H9 (cell line): ENCODE results near the gene ITGA8. TPM values are rescaled to one million over a fixed set of nuclear protein-coding genes. Genes with fewer than 3 reads are reported as not detected.
"Not testable (repeated sequence)": the region's sequence is repeated elsewhere in the genome, so short reads cannot be mapped to it uniquely, and the experiment has no call there.

Experiments
- DNase-seq: peaks from one replicate; pipeline ENCODE4 v3.0.0-alpha.2; 2017
- H2AFZ ChIP-seq: one replicate; pipeline ENCODE4 v1.6.1; 2013; ENCODE audit warnings: mild to moderate bottlenecking, low read length, control low read depth, moderate library complexity
- H2AK5ac ChIP-seq: 2 replicates; pipeline ENCODE4 v1.6.1; 2013; ENCODE audit warnings: low read length, control low read depth, mixed read lengths; ENCODE audit not compliant: insufficient read length
- H2BK120ac ChIP-seq: one replicate; pipeline ENCODE4 v1.6.1; 2013; ENCODE audit warnings: low read depth, mild to moderate bottlenecking, low read length, control low read depth, inconsistent platforms; ENCODE audit not compliant: poor library complexity, severe bottlenecking
- H2BK12ac ChIP-seq: 2 replicates; pipeline ENCODE4 v1.6.1; 2013; ENCODE audit warnings: low read length, control low read depth, mixed read lengths, low read depth; ENCODE audit not compliant: insufficient read length
- H2BK15ac ChIP-seq: 2 replicates; pipeline ENCODE4 v1.6.1; 2013; ENCODE audit warnings: low read depth, low read length, control low read depth
- H2BK20ac ChIP-seq: one replicate; pipeline ENCODE4 v1.6.1; 2013; ENCODE audit warnings: low read depth, mild to moderate bottlenecking, low read length, control low read depth, inconsistent platforms; ENCODE audit not compliant: poor library complexity, severe bottlenecking
- H2BK5ac ChIP-seq: 2 replicates; pipeline ENCODE4 v1.6.1; 2013; ENCODE audit warnings: low read length, control low read depth, mixed read lengths; ENCODE audit not compliant: insufficient read length
- H3K14ac ChIP-seq: 2 replicates; pipeline ENCODE4 v1.6.1; 2013; ENCODE audit warnings: low read length, control low read depth; ENCODE audit not compliant: insufficient read depth
- H3K18ac ChIP-seq: 2 replicates; pipeline ENCODE4 v1.6.1; 2013; ENCODE audit warnings: low read depth, mild to moderate bottlenecking, mixed read lengths, low read length, control low read depth; ENCODE audit not compliant: insufficient read length
- H3K23ac ChIP-seq: 2 replicates; pipeline ENCODE4 v1.6.1; 2013; ENCODE audit warnings: low read length, control low read depth, mixed read lengths, low read depth; ENCODE audit not compliant: insufficient read length
- H3K23me2 ChIP-seq: 2 replicates; pipeline ENCODE4 v1.6.1; 2013; ENCODE audit warnings: low read depth, mild to moderate bottlenecking, mixed read lengths, low read length, control low read depth; ENCODE audit not compliant: insufficient read length, poor library complexity, severe bottlenecking
- H3K27ac ChIP-seq: 2 replicates; pipeline ENCODE4 v1.5.1; 2013; ENCODE audit warnings: low read length, control low read depth, mixed read lengths, low read depth; ENCODE audit not compliant: insufficient read length
- H3K27me3 ChIP-seq: 2 replicates; pipeline ENCODE4 v1.6.1; 2013; ENCODE audit warnings: low read length, control low read depth, inconsistent platforms; ENCODE audit not compliant: insufficient read depth
- H3K4ac ChIP-seq: 2 replicates; pipeline ENCODE4 v1.6.1; 2013; ENCODE audit warnings: low read depth, mild to moderate bottlenecking, control low read depth, inconsistent platforms, low read length, moderate library complexity
- H3K4me1 ChIP-seq: 2 replicates; pipeline ENCODE4 v1.6.1; 2013; ENCODE audit warnings: low read length, control low read depth, inconsistent platforms; ENCODE audit not compliant: insufficient read depth
- H3K4me2 ChIP-seq: 2 replicates; pipeline ENCODE4 v1.6.1; 2013; ENCODE audit warnings: low read length, control low read depth, mixed read lengths; ENCODE audit not compliant: insufficient read length, insufficient read depth
- H3K56ac ChIP-seq: 2 replicates; pipeline ENCODE4 v1.6.1; 2013; ENCODE audit warnings: low read depth, mild to moderate bottlenecking, mixed read lengths, low read length, control low read depth; ENCODE audit not compliant: insufficient read length
- H3K79me1 ChIP-seq: 2 replicates; pipeline ENCODE4 v1.6.1; 2013; ENCODE audit warnings: low read depth, mild to moderate bottlenecking, moderate library complexity, low read length, control low read depth, inconsistent platforms; ENCODE audit not compliant: insufficient read depth, poor library complexity, severe bottlenecking
- H3K79me2 ChIP-seq: 2 replicates; pipeline ENCODE4 v1.6.1; 2013; ENCODE audit warnings: low read length, control low read depth, inconsistent platforms; ENCODE audit not compliant: insufficient read depth
- H3K9ac ChIP-seq: 2 replicates; pipeline ENCODE4 v1.6.1; 2013; ENCODE audit warnings: low read length, control low read depth, mixed read lengths; ENCODE audit not compliant: insufficient read length; ENCODE audit errors: extremely low read depth
- H3K9me3 ChIP-seq: one replicate; pipeline ENCODE4 v1.6.1; 2013; ENCODE audit warnings: low read depth, low read length, inconsistent platforms; ENCODE audit not compliant: control insufficient read depth
- H3T11ph ChIP-seq: one replicate; pipeline ENCODE4 v1.6.1; 2013; ENCODE audit warnings: mild to moderate bottlenecking, low read length, control low read depth, inconsistent platforms
- H4K20me1 ChIP-seq: one replicate; pipeline ENCODE4 v1.6.1; 2013; ENCODE audit not compliant: control insufficient read depth, insufficient read length, insufficient read depth
- H4K5ac ChIP-seq: 2 replicates; pipeline ENCODE4 v1.6.1; 2013; ENCODE audit warnings: low read depth, mild to moderate bottlenecking, mixed read lengths, low read length, control low read depth; ENCODE audit not compliant: insufficient read length
- H4K8ac ChIP-seq: replicated peaks from 2 replicates; pipeline ENCODE4 v1.6.1; 2013; ENCODE audit warnings: low read length, control low read depth, mixed read lengths, low read depth; ENCODE audit not compliant: insufficient read length
- H4K91ac ChIP-seq: 2 replicates; pipeline ENCODE4 v1.6.1; 2013; ENCODE audit warnings: low read depth, mild to moderate bottlenecking, moderate library complexity, mixed read lengths, low read length, control low read depth; ENCODE audit not compliant: insufficient read length
- H3K27ac Mint-ChIP-seq, 3 experiments: 2 replicates in 2 of 3; 3 replicates in 1 of 3; pipeline ENCODE4 v1.8.0; 2020 to 2021; ENCODE audit warnings: mixed read lengths in 3 of 3, mild to moderate bottlenecking in 1 of 3, moderate library complexity in 1 of 3
- H3K27me3 Mint-ChIP-seq: 2 replicates; pipeline ENCODE4 v1.8.0; 2021; ENCODE audit warnings: low read depth, mild to moderate bottlenecking, moderate library complexity, mixed read lengths
- H3K36me3 Mint-ChIP-seq, 3 experiments: 2 replicates in 2 of 3; 3 replicates in 1 of 3; pipeline ENCODE4 v1.8.0; 2020 to 2021; ENCODE audit warnings: low read depth in 3 of 3, mixed read lengths in 3 of 3; ENCODE audit not compliant: insufficient read depth in 1 of 3
- H3K4me1 Mint-ChIP-seq, 2 experiments: 2 replicates each; pipeline ENCODE4 v1.8.0; 2020; ENCODE audit warnings: mixed read lengths in 2 of 2
- H3K4me3 Mint-ChIP-seq, 2 experiments: 2 replicates in 1 of 2; 3 replicates in 1 of 2; pipeline ENCODE4 v1.8.0; 2020 to 2021; ENCODE audit warnings: mild to moderate bottlenecking in 2 of 2, mixed read lengths in 2 of 2, moderate library complexity in 1 of 2
- H3K9me3 Mint-ChIP-seq, 2 experiments: 2 replicates in 1 of 2; 3 replicates in 1 of 2; pipeline ENCODE4 v1.8.0; 2020; ENCODE audit warnings: mild to moderate bottlenecking in 2 of 2, mixed read lengths in 2 of 2, moderate library complexity in 1 of 2
- WGBS: extraction: QIAGEN DNeasy Blood & Tissue Kit; methylation state at CpG from one replicate; pipeline ENCODE4 v1.1.7; 2013; ENCODE audit warnings: missing lambda C conversion rate, low lambda C conversion rate, mixed read lengths; ENCODE audit not compliant: insufficient read length; ENCODE audit errors: extremely low coverage; 5-methylcytosine and 5-hydroxymethylcytosine counted together
- total RNA-seq: library from RNA; stranded (reverse); gene quantifications from 2 replicates; pipeline ENCODE4 v1.2.1, GENCODE V29; 2021

ITGA8 gene
- total RNA-seq, 1 experiment from 2014 or later: not detected

- H4K20me1 ChIP-seq, H3K14ac ChIP-seq, H2AK5ac ChIP-seq, H3K4ac ChIP-seq, H3K9ac ChIP-seq, H3K18ac ChIP-seq, H3K27ac ChIP-seq, H3K4me3 Mint-ChIP-seq, H3K27me3 ChIP-seq, H3K23me2 ChIP-seq, H2BK5ac ChIP-seq, H3K4me1 ChIP-seq, H3K36me3 Mint-ChIP-seq, H3K56ac ChIP-seq, DNase-seq, H3K9me3 ChIP-seq, H2BK12ac ChIP-seq, H2AFZ ChIP-seq, H4K5ac ChIP-seq, H3K79me1 ChIP-seq, H3T11ph ChIP-seq, H2BK15ac ChIP-seq, H3K9me3 Mint-ChIP-seq, H2BK20ac ChIP-seq, H3K4me2 ChIP-seq, H4K91ac ChIP-seq, H3K27ac Mint-ChIP-seq, H3K23ac ChIP-seq, H3K4me1 Mint-ChIP-seq, H4K8ac ChIP-seq, H2BK120ac ChIP-seq, H3K79me2 ChIP-seq: not testable (repeated sequence)
- no CpG with 5 or more reads among the region's 4 CpGs for WGBS
- H3K27me3 Mint-ChIP-seq: peaks cover 11% of the 10 kb centered on the region
Measured at GRCh38 chr10:15761224-15761623, 41.5 kb upstream of the ITGA8 start.
